Subcutaneous abdominal adipose tissue (tissue), 5 donors: ENCODE results near the gene HRH1.
"Not testable (repeated sequence)": the region's sequence is repeated elsewhere in the genome, so short reads cannot be mapped to it uniquely, and the experiment has no call there.

Source experiments
- H3K27ac ChIP-seq: one replicate; pipeline ENCODE4 v1.7.0; 2013; ENCODE audit warnings: low read depth, mild to moderate bottlenecking, inconsistent platforms, low read length, moderate library complexity
- H3K27me3 ChIP-seq, 5 donors: one replicate each; pipeline ENCODE4 v1.7.0; 2013; ENCODE audit warnings: low read length in 5 of 5, inconsistent platforms in 1 of 5; ENCODE audit not compliant: control insufficient read depth in 5 of 5, insufficient read depth in 4 of 5
- H3K36me3 ChIP-seq, 5 donors: one replicate each; pipeline ENCODE4 v1.7.0; 2013; ENCODE audit warnings: low read length in 5 of 5; ENCODE audit not compliant: control insufficient read depth in 5 of 5, insufficient read depth in 5 of 5
- H3K4me1 ChIP-seq, 5 donors: one replicate each; pipeline ENCODE4 v1.7.0; 2013; ENCODE audit warnings: low read length in 5 of 5, mild to moderate bottlenecking in 3 of 5, moderate library complexity in 1 of 5; ENCODE audit not compliant: control insufficient read depth in 5 of 5, insufficient read depth in 5 of 5
- H3K4me3 ChIP-seq, 5 donors: one replicate each; pipeline ENCODE4 v1.7.0; 2013; ENCODE audit warnings: low read length in 5 of 5, low read depth in 1 of 5
- H3K9ac ChIP-seq, 5 donors: one replicate each; pipeline ENCODE4 v1.7.0; 2013; ENCODE audit warnings: low read length in 5 of 5, mild to moderate bottlenecking in 4 of 5, moderate library complexity in 3 of 5
- H3K9me3 ChIP-seq, 5 donors: one replicate each; pipeline ENCODE4 v1.7.0; 2013; ENCODE audit warnings: low read length in 5 of 5; ENCODE audit not compliant: control insufficient read depth in 5 of 5
- donor health status: healthy.
- donor health status: healthy.
- donor health status: healthy.
- donor health status: healthy.
- donor health status: healthy.

The HRH1 gene

DNA sequence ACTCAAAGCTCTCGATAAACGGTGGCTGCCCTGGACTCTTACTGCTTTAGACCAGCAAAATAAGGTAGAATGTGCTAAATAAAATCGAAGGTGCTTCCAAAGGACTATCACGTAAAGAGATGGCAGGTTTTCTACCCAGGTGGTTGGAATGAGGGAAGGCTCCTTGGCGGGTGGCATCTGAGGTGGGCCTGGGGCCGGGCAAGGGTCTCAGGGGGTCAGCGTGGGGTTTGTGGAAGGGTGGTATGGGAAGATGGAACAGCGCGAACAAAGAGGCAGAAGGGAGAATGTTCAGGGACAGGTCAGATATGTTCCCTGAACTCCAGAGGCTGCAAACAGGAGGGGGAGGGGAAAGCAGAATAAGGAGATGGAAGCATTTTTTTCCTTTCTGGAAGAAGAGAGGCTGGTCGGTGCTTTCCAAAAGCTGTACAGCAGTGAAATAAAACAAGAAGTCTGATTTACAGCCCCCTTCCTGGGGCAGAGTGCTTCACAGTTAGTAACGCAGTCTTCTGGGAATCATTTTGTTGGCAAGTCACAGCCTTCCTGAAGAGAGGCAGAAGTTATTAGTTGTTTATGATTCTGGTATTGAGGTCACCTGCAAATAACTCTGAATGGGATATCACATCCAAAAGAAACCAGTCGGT is 59.6 kb downstream of the HRH1 start:
- H3K27me3 ChIP-seq = peaks cover 0 to 5% (median 0%) of the 10 kb centered on the region in 5 donors
- H3K4me3 ChIP-seq = no peak overlapping the region
- H3K9me3 ChIP-seq = no peaks in the 10 kb centered on the region
- no peak overlapping the region for H3K27ac ChIP-seq
- H3K4me1 ChIP-seq = peaks cover 0 to 7% (median 4%) of the 10 kb centered on the region in 5 donors
- no peak overlapping the region for H3K9ac ChIP-seq
- H3K36me3 ChIP-seq = no peaks in the 10 kb centered on the region

DNA sequence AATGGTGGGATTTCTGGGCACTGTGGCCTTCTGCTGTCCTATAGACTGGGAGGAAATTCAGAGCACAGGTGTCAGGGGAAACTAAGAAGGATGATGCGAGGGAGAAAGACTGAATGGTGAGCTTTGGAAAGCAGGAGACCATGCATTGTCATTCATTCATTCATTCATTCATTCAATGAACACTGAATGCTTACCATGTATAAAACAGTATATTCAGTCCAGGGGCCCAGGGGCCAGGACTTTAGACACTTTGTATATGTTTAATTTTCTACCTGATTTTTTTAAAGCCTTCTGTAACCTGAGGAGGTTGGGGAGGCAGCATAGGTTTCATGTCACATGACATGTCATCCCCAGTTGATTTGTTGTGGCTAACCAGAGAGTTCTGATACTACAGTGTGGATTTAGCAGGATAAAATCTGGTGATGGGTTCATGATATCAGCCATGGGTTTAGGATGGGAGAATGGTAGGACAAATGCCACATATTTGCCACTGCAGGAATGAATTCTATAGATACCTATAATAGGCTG is 60.2 kb downstream of the HRH1 start:
- Histone ChIP-seq H3K4me3 (no peak overlapping the region), H3K36me3 (no peaks in the 10 kb centered on the region), H3K9me3 (no peaks in the 10 kb centered on the region), H3K27me3 (peaks cover 0 to 5% (median 0%) of the 10 kb centered on the region in 5 donors), H3K9ac (no peak overlapping the region), H3K27ac (no peak overlapping the region), H3K4me1 (peaks cover 0 to 11% (median 4%) of the 10 kb centered on the region in 5 donors)

DNA sequence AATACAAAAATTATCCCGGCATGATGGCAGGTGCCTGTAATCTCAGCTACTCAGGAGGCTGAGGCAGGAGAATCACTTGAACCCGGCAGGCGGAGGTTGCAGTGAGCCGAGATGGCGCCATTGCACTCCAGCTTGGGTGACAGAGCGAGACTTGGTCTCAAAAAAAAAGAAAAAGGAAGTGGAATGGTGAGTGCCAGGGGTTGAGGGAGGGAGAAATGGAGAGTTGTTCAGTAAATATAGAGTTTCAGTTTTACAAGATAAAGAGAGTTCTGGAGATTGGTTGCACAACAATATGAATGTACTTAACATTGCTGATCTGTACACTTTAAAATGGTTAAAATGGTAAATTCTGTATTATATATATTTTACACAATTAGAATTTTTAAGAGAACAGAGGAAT is 63.1 kb downstream of the HRH1 start:
- peaks cover 0 to 27% (median 8%) of the 10 kb centered on the region in 5 donors for H3K4me1 ChIP-seq
- H3K27me3 ChIP-seq, H3K9me3 ChIP-seq, H3K36me3 ChIP-seq, H3K27ac ChIP-seq, H3K4me3 ChIP-seq, H3K9ac ChIP-seq: not testable (repeated sequence)

DNA sequence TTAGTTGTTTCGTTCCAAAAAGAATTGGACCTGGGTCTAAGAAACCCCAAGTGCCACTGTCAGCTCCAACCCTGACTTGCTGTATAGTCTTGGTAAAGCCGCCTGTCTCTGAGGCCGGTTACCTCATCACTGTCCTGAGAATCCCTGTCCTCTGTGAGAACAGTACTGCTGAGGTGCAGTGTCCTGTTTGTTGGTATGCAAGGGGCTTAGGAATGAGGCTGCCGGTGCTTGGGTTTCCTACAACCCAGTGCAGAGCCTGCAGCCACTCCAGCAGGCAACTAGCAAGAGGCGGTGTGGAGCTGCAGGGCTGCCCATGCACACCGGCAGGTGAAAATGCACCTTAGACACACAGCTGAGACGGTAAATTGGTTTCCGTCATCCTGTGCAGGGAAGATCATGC is 65.9 kb downstream of the HRH1 start:
- Histone ChIP-seq H3K27ac (no peak overlapping the region), H3K36me3 (peaks cover 0 to 3% (median 0%) of the 10 kb centered on the region in 5 donors), H3K4me1 (peaks cover 0 to 31% (median 14%) of the 10 kb centered on the region in 5 donors), H3K4me3 (no peak overlapping the region), H3K27me3 (no peaks in the 10 kb centered on the region), H3K9me3 (no peaks in the 10 kb centered on the region), H3K9ac (peak overlapping the region in 1 of 5 donors; percentile 1)

DNA sequence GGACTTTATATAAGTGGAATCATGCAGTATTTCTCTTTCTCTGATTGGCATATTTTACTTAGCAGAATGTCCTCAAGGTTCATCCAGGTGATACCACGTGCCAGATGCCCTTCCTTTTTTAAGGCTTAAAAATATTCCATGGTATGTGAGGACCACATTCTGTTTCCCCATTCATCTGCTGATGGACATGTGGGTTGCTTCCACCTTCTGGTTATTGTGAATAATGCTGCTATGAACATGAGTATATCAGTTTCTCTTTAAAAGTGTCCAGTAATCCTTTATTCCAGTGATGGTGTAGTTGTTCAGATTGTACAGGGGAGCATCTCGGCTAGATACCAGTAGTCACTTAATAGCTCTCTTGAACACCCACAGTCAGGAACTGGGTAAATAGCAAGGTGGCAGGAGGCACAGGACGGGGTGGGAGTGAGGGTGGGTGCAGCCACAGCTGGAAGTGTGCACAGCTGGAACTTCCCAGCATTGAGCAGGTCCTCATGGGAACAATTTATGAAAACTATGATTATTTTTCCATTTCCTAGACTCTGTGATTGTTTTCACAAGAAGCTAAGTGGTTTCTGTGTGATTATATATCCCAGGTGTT is 67.6 kb downstream of the HRH1 start:
- H3K27ac ChIP-seq = no peak overlapping the region
- H3K4me3 ChIP-seq = no peak overlapping the region
- no peak overlapping the region for H3K9ac ChIP-seq
- H3K4me1 ChIP-seq = peaks cover 0 to 38% (median 25%) of the 10 kb centered on the region in 5 donors
- H3K9me3 ChIP-seq = no peaks in the 10 kb centered on the region
- H3K27me3 ChIP-seq = no peaks in the 10 kb centered on the region
- H3K36me3 ChIP-seq = peaks cover 0 to 3% (median 0%) of the 10 kb centered on the region in 5 donors

DNA sequence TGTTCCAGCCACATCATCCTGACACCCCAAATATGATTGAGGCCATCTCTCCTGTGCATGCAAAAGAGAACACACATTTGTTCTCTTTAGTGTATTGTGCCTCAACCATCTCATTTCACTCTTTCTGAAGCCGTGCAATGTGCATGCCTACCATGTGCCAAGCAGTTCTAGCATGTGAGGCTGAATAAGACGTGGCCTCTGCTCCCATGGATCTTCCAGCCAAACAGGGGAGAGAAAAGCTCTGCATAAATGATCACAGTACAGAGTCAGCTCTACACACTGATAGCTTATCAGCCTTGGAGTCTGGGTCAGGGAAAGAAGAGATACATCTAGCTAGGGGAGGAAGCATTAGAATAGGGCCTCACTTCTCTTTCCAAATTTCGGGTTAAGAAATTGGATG is 69.7 kb downstream of the HRH1 start:
- Histone ChIP-seq H3K9me3 (no peaks in the 10 kb centered on the region), H3K4me3 (no peak overlapping the region), H3K27me3 (no peaks in the 10 kb centered on the region), H3K9ac (no peak overlapping the region), H3K36me3 (peaks cover 0 to 3% (median 0%) of the 10 kb centered on the region in 5 donors), H3K4me1 (peaks cover 0 to 45% (median 25%) of the 10 kb centered on the region in 5 donors), H3K27ac (no peak overlapping the region)

DNA sequence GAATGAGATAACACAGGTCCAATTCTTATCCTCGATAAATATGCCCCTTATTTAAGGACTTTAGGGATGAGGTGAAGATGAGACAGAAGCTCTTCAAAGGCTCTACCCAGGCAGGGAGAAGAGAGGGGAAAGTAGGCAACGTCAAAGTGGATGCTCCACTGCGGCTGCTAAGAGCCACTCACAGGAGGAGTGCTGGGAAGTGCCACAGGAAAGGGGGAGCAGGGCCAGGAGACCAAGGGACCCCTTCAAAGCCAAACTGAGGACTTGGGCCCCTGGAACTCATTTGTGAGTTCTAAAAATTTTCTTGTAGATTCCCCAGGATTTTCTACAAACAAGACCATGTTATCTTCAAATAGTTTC is 70.6 kb downstream of the HRH1 start:
- H3K36me3 ChIP-seq = peaks cover 0 to 3% (median 0%) of the 10 kb centered on the region in 5 donors
- H3K9ac ChIP-seq = peak overlapping the region in 3 of 5 donors; percentile 19 to 40 (median 39)
- H3K9me3 ChIP-seq = no peaks in the 10 kb centered on the region
- peaks cover 0 to 43% (median 25%) of the 10 kb centered on the region in 5 donors for H3K4me1 ChIP-seq
- peak overlapping the region in 3 of 5 donors; percentile 25 to 51 (median 45) for H3K4me3 ChIP-seq
- no peaks in the 10 kb centered on the region for H3K27me3 ChIP-seq
- H3K27ac ChIP-seq = peak overlapping the region; percentile 70

DNA sequence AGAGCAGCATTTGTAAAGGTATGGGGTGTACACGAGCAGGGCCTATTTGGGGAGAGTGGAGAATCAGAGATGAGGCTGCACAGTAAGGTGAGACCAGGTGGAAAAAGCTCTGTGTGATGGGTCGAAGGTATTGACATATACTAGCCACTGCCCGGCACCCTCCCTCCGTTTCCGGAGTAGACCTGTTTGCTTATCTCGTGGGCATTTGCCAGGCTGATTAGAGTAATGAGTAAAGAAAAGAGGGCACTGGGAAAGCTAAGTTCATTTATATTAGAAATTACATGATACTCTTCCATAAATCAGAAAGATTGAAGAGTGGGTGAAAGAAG is 71.7 kb downstream of the HRH1 start:
- H3K4me3 ChIP-seq = peak overlapping the region in 3 of 5 donors; percentile 35 to 51 (median 42)
- peak overlapping the region; percentile 70 for H3K27ac ChIP-seq
- H3K36me3 ChIP-seq = peaks cover 0 to 3% (median 0%) of the 10 kb centered on the region in 5 donors
- H3K27me3 ChIP-seq = no peaks in the 10 kb centered on the region
- H3K9me3 ChIP-seq = no peaks in the 10 kb centered on the region
- peak overlapping the region in 1 of 5 donors; percentile 42 for H3K9ac ChIP-seq
- peaks cover 0 to 33% (median 17%) of the 10 kb centered on the region in 5 donors for H3K4me1 ChIP-seq

DNA sequence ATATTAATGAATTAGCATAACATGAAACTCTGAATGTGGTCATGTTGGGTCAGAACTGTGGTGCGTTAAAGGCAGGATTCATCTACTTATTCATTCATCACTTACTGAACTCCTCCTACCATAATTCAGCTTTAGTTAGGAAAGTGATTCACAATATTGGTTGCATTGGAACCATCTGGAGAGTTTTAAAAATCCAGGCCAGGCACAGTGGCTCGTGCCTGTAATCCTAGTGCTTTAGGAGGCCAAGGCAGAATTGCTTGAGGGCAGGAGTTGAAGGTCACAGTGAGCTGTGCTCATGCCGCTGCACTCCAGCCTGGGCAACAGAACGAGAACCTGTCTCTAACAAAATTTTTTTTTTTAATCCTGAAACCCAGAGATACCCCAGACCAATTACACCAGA is 73.7 kb downstream of the HRH1 start:
- no peaks in the 10 kb centered on the region for H3K9me3 ChIP-seq
- H3K4me1 ChIP-seq = peaks cover 0 to 27% (median 17%) of the 10 kb centered on the region in 5 donors
- peak overlapping the region; percentile 5 for H3K27ac ChIP-seq
- H3K4me3 ChIP-seq = no peak overlapping the region
- H3K27me3 ChIP-seq = no peaks in the 10 kb centered on the region
- H3K36me3 ChIP-seq = peaks cover 0 to 3% (median 0%) of the 10 kb centered on the region in 5 donors
- no peak overlapping the region for H3K9ac ChIP-seq

DNA sequence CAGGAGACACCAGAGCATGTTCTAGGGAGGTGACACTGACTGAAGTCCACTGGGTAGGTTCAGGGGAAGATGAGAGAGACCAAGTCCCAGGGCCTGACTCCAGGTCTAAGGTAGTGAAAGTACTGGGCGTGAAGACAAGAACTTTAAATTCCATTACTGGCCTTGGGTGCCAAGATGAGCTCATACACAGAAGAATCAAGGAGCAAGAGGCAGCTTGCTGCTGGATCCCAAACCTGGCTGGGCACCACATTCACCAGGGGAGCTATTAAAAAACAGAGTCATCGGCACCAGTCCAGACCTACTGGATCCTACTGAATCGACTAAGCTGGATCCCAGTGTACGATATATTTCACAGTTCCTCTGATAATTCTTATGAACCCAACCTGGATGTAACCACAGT is 75.8 kb downstream of the HRH1 start:
- no peak overlapping the region for H3K4me3 ChIP-seq
- no peaks in the 10 kb centered on the region for H3K9me3 ChIP-seq
- H3K27me3 ChIP-seq = no peaks in the 10 kb centered on the region
- H3K27ac ChIP-seq = no peak overlapping the region
- H3K36me3 ChIP-seq = peaks cover 0 to under 1% (median 0%) of the 10 kb centered on the region in 5 donors
- H3K4me1 ChIP-seq = peaks cover 0 to 18% (median 11%) of the 10 kb centered on the region in 5 donors
- no peak overlapping the region for H3K9ac ChIP-seq
